Activated CD8-positive, alpha-beta memory T cell treated with anti-CD3 and anti-CD28 coated beads, Interleukin-2, amount 50 U/mL, for 24 hours (primary cell): Measurements from ENCODE around the gene EFCAB13.
"Not testable (repeated sequence)": the region's sequence is repeated elsewhere in the genome, so short reads cannot be mapped to it uniquely, and the experiment has no call there.

Experiments
- DNase-seq: peaks from one replicate; pipeline ENCODE4 v3.0.0-alpha.2; 2020; ENCODE audit errors: extremely low read depth

EFCAB13 gene

GRCh38 chr17:47425887-47426635 lies 102.3 kb downstream of the EFCAB13 start:
- not testable (repeated sequence) for DNase-seq

GRCh38 chr17:47427985-47428384 lies 104.2 kb downstream of the EFCAB13 start:
- no peak for DNase-seq

GRCh38 chr17:47432240-47432639 lies 108.5 kb downstream of the EFCAB13 start:
- not testable (repeated sequence) for DNase-seq

DNA sequence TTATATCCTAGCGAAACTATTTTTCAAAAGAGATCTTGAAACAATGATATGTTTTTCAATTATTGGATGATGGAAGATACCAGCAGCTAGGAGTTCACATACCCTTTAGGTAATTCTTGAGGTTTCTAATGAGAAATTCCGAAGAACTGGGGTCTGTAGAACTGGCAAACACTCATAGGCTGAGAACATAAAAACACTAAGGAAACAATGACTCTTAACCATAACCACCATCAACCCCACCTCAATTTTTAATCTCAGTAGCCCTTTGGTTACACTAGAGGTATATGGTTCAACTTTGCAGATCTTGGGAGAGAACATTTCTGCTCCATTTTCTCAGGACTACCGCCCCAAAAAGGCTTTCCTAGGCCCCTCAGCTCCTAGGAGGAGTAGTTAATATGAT lies 141.4 kb downstream of the EFCAB13 start:
- DNase-seq = no peak

DNA sequence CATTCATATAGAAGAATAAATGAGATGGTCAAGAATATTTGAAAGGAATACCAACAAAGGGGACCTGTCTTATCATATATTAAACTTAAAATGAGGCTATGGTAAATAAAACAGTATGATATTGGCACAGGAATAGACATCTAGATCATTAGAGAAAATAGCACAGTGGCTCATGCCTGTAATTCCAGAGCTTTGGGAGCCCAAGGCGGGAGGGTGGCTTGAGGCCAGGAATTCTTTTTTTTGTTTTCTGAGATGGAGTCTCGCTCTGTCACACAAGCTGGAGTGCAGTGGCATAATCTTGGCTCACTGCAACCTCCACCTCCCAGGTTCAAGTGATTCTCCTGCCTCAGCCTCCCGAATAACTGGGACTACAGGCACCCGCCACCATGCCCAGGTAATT lies 143.2 kb downstream of the EFCAB13 start:
- DNase-seq = not testable (repeated sequence)

GRCh38 chr17:47470836-47471235 lies 147.1 kb downstream of the EFCAB13 start:
- DNase-seq = no peak

- DNase-seq = not testable (repeated sequence)
Measured at GRCh38 chr17:47472073-47472472, 148.3 kb downstream of the EFCAB13 start.
